ENCODE data around the gene MAB21L3.

The MAB21L3 gene

GRCh38 chr1:116122955-116123757, 12.0 kb downstream of the MAB21L3 start:
- Histone ChIP-seq H3K9me3 (replicated peaks in 1 of 11) (no peaks in the 10 kb centered on the region), H3K36me3 (no peaks in the 10 kb centered on the region), H3K4me3 (no peak overlapping the region), H3K9ac (no peak overlapping the region), H3K27me3 (no peaks in the 10 kb centered on the region), H4K20me1 (no peaks in the 10 kb centered on the region), H3K4me2 (no peak overlapping the region), H3K4me1 (no peaks in the 10 kb centered on the region), H3K27ac (no peak overlapping the region)
- TF ChIP-seq Cebpa-rat (IDR thresholded peaks at IDR 0.05), result no peak

- Histone ChIP-seq H3K4me3 (no peak overlapping the region), H3K27ac (no peak overlapping the region), H3K4me1 (no peaks in the 10 kb centered on the region), H3K4me2 (no peak overlapping the region), H3K9me3 (replicated peaks in 1 of 11) (no peaks in the 10 kb centered on the region), H3K36me3 (no peaks in the 10 kb centered on the region), H3K9ac (no peak overlapping the region), H3K27me3 (no peaks in the 10 kb centered on the region), H4K20me1 (no peaks in the 10 kb centered on the region)
- TF ChIP-seq Cebpa-rat (IDR thresholded peaks at IDR 0.05), result no peak
Observed at GRCh38 chr1:116123837-116124533, 12.8 kb downstream of the MAB21L3 start.

GRCh38 chr1:116125758-116126157, 14.6 kb downstream of the MAB21L3 start:
- no peak overlapping the region for H3K4me3 ChIP-seq
- no peak for TF ChIP-seq Cebpa-rat (IDR thresholded peaks at IDR 0.05)
- no peaks in the 10 kb centered on the region for H3K36me3 ChIP-seq
- H3K27me3 ChIP-seq, result no peaks in the 10 kb centered on the region
- H3K9me3 ChIP-seq (replicated peaks in 1 of 11), result no peaks in the 10 kb centered on the region
- H3K4me1 ChIP-seq, result no peaks in the 10 kb centered on the region
- H3K9ac ChIP-seq, result no peak overlapping the region
- no peak overlapping the region for H3K27ac ChIP-seq
- H3K4me2 ChIP-seq, result no peak overlapping the region
- H4K20me1 ChIP-seq, result no peaks in the 10 kb centered on the region

DNA sequence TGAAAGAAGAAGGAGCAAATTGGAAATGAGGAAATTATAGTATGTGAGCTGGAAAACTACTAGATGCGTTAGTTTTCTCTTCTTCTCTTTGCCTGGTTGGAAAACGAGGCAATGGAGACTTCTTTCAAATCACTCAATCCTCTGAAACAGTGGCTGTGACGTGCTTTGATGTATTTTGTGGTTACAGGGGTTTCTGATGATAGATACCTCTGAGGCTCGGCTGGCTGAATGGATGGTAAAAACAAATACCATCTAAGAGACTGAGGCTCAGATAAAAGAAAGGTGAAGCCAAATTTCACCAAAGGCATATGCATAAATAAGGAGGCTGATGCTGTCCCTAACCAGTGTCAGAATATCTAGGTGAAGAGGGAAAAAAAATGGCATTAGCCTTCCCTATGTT, 15.1 kb downstream of the MAB21L3 start:
- TF ChIP-seq Cebpa-rat (IDR thresholded peaks at IDR 0.05), result no peak
- Histone ChIP-seq H3K9me3 (replicated peaks in 1 of 11) (no peaks in the 10 kb centered on the region), H3K4me1 (no peaks in the 10 kb centered on the region), H4K20me1 (no peaks in the 10 kb centered on the region), H3K27me3 (no peaks in the 10 kb centered on the region), H3K27ac (no peak overlapping the region), H3K4me2 (no peak overlapping the region), H3K4me3 (no peak overlapping the region), H3K9ac (no peak overlapping the region), H3K36me3 (no peaks in the 10 kb centered on the region)

DNA sequence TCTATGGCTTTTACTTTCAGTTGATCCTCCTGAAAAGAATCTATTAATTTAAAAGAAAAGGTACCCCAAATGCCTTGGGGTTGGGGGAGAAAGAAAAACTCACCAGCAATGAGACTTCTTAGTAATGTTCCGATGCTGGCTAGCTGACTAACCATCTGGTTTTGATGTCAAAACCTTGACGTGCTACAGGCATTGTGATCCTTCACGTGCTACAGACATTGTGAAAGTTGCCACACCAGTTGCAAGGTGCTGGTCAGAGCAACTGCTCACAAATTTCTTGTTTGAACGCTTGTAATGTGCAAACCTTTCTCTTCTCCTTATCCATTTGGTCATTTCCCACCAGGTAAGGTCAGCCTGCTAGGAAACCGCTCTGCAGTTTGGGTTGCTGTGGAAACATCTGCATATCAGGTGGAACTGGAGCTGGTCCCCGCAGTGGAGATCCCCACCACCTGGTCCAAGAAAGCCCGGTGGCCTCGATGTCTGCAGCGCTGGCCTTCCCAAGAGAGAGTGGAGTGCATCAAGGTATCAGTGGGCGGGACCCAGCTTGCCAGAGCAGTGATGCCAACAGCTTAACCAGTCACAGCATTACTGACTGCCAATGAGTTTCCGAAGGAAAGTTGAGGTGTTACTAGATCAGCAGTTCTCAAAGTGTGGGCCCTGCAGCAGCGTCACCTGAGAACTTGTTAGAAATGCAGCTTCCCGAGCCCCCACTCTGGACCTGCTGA, 16.1 kb downstream of the MAB21L3 start:
- H3K4me3 ChIP-seq, result no peak overlapping the region
- H3K4me1 ChIP-seq, result no peaks in the 10 kb centered on the region
- no peaks in the 10 kb centered on the region for H3K27me3 ChIP-seq

GRCh38 chr1:116127848-116128540, 16.8 kb downstream of the MAB21L3 start:
- Histone ChIP-seq H3K4me2 (no peak overlapping the region), H3K4me1 (no peaks in the 10 kb centered on the region)

More for the DNA sequence above, 16.1 kb downstream of the MAB21L3 start:
- H3K9me3 ChIP-seq (replicated peaks in 1 of 11), result no peaks in the 10 kb centered on the region
- H3K4me2 ChIP-seq, result no peak overlapping the region
- no peaks in the 10 kb centered on the region for H3K36me3 ChIP-seq
- H3K27ac ChIP-seq, result no peak overlapping the region
- H4K20me1 ChIP-seq, result no peaks in the 10 kb centered on the region
- no peak for TF ChIP-seq Cebpa-rat (IDR thresholded peaks at IDR 0.05)
- H3K9ac ChIP-seq, result no peak overlapping the region

GRCh38 chr1:116128664-116129063, 17.5 kb downstream of the MAB21L3 start:
- Histone ChIP-seq H4K20me1 (no peaks in the 10 kb centered on the region), H3K36me3 (no peaks in the 10 kb centered on the region), H3K9me3 (replicated peaks in 1 of 11) (no peaks in the 10 kb centered on the region), H3K4me2 (no peak overlapping the region), H3K27me3 (no peaks in the 10 kb centered on the region), H3K4me3 (no peak overlapping the region), H3K27ac (no peak overlapping the region), H3K4me1 (no peaks in the 10 kb centered on the region), H3K9ac (no peak overlapping the region)
- no peak for TF ChIP-seq Cebpa-rat (IDR thresholded peaks at IDR 0.05)

More at GRCh38 chr1:116127848-116128540, 16.8 kb downstream of the MAB21L3 start:
- Histone ChIP-seq H3K36me3 (no peaks in the 10 kb centered on the region), H3K27ac (no peak overlapping the region), H3K9ac (no peak overlapping the region), H3K27me3 (no peaks in the 10 kb centered on the region), H4K20me1 (no peaks in the 10 kb centered on the region), H3K9me3 (replicated peaks in 1 of 11) (no peaks in the 10 kb centered on the region), H3K4me3 (no peak overlapping the region)
- no peak for TF ChIP-seq Cebpa-rat (IDR thresholded peaks at IDR 0.05)

GRCh38 chr1:116129537-116129936, 18.3 kb downstream of the MAB21L3 start:
- H3K9me3 ChIP-seq (replicated peaks in 1 of 11), result no peaks in the 10 kb centered on the region
- H3K27me3 ChIP-seq, result no peaks in the 10 kb centered on the region
- no peak overlapping the region for H3K4me3 ChIP-seq
- no peak overlapping the region for H3K4me2 ChIP-seq
- H3K36me3 ChIP-seq, result no peaks in the 10 kb centered on the region
- no peaks in the 10 kb centered on the region for H3K4me1 ChIP-seq
- no peak for TF ChIP-seq Cebpa-rat (IDR thresholded peaks at IDR 0.05)
- H3K27ac ChIP-seq, result no peak overlapping the region
- H4K20me1 ChIP-seq, result no peaks in the 10 kb centered on the region
- H3K9ac ChIP-seq, result no peak overlapping the region

DNA sequence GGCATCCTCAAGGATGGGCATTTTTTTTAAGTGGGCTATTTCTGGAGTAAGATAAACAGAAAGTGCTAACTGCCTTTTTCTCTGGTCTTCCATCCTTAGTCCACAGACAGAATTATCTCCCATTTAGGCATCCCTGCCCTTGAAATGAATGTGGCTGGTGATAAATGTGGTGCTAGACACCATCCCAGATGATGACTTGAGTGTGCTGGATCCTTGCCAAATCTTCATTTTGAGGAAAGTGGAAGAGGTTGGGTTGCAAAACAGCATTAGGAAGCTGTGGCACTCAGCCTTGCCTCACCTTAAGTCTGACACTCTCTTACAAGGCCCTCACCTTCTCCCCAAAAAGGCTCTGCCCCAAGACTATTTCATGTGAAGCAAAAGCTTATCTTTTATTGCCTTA, 19.2 kb downstream of the MAB21L3 start:
- Histone ChIP-seq H3K36me3 (no peaks in the 10 kb centered on the region), H3K9ac (no peak overlapping the region), H3K4me1 (no peaks in the 10 kb centered on the region), H3K9me3 (replicated peaks in 1 of 11) (no peaks in the 10 kb centered on the region), H3K4me3 (no peak overlapping the region), H3K27ac (no peak overlapping the region), H3K4me2 (no peak overlapping the region), H4K20me1 (no peaks in the 10 kb centered on the region), H3K27me3 (no peaks in the 10 kb centered on the region)
- TF ChIP-seq Cebpa-rat (IDR thresholded peaks at IDR 0.05), result no peak
